Hematopoietic multipotent progenitor cell treated with erythropoietin and hydrocortisone succinate and interleukin-3 and kit ligand, for 17 days (in vitro differentiated cells): ENCODE data around the gene SLC12A2.

ENCODE experiments used
- DNase-seq: peaks from one replicate; pipeline ENCODE4 v3.0.0-alpha.2; 2015; ENCODE audit warnings: low spot score

SLC12A2 gene

DNA sequence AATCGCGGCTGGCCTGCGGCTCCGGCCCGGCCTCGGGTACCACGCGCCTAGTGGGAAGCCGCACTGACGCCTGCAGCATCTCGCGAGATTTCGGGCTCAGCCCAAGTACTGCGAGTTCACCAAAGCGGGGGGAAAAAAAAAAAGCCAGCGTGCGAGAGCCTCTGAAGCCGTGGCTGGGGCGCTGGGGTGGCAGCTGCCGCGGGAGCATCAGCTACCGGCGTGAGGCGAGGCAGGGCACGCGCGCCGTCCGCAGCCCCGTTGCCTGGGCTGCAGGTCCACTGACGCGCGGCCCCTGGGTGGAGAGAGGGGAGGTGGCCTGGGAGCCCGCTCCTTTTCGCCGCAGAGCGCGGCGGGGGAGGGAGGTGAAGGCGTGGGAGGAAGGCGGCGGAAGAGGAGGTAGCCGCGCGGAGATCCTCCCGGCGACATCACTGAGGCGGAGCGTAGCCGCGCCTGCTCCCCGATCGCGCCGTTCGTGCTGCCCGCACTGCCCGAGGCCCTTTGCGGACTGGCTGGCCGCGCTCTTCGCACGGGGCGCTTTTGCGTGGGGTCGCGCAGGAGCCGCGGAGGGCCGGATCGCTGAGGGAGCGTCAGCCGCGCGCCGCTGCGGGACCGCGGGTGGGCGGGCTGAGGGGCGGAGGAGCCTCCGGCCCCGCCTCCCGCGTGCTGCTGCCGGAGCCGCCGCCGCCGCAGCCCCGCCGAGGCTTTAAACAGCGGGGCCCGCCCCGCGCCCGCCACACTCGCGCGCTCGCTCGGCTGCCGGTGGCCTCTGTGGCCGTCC lies at the start of gene SLC12A2:
TSS of gene SLC12A2 (plus strand) at position 734 of the 778 bp plus-strand sequence. CDS start 189 bp downstream, outside the sequence.
- peak; percentile 50 for DNase-seq

DNA sequence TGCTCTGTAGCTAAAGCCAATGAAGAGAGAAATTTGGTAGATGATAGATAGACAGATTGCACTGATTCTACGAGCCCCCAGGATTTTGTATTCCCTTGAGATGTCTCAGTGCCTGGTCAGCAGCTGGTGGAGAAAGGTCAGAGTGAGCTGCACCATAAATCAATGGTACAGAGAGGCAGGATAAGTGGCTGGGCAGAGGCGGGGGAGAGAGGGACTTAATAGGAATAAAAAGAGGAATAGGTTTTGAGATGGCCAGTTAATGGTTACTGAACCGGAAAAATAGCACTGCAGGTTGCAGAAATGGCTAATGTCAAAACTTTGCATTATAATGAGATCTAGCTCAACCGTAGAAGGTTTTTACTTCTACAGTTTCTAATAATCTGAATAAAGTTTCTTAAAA lies 47.9 kb upstream of the SLC12A2 start:
- DNase-seq: no peak

DNA sequence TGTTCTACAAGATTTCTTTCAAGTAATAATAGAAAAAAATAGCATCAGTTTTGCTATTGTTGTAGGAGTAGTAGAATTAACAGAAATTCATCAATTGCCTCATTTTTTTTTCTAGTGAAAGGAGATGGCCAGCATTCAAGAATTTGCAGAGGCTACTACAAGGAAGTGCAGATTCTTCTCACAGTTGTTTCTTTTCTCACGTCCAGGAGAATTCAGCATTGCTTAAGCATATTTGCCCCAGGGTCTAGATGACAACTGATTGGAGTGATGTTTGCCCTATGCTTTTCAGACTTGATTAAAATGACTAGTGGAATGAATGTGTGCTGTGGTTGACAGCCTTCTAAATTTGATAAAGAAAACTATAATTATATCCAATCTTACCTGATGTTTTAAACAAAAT lies 46.6 kb upstream of the SLC12A2 start:
- DNase-seq: no peak

DNA sequence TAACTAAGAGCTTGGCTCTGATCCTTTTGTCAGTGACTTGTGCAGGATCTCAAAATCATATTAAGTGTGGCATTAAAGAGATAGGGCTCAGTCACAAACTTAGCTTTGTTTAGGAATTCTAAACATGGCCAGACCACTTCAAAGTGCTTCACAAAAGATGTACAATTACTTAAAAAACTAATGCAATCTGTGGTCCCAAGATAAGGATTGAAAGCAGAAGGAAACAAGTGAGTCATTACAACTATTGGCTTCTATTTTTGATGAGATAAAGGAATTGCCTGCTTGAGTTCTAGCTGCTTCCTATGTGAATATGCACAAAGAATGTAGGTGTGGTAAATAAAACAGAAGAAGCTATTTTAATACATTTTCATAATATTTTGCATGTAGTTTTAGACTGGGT lies 44.9 kb upstream of the SLC12A2 start:
- no peak for DNase-seq

- DNase-seq: no peak
These were observed 42.6 kb upstream of the SLC12A2 start for GRCh38 chr5:128040927-128041326.

- DNase-seq: no peak
These were observed 30.8 kb upstream of the SLC12A2 start for GRCh38 chr5:128052780-128053179.

DNA sequence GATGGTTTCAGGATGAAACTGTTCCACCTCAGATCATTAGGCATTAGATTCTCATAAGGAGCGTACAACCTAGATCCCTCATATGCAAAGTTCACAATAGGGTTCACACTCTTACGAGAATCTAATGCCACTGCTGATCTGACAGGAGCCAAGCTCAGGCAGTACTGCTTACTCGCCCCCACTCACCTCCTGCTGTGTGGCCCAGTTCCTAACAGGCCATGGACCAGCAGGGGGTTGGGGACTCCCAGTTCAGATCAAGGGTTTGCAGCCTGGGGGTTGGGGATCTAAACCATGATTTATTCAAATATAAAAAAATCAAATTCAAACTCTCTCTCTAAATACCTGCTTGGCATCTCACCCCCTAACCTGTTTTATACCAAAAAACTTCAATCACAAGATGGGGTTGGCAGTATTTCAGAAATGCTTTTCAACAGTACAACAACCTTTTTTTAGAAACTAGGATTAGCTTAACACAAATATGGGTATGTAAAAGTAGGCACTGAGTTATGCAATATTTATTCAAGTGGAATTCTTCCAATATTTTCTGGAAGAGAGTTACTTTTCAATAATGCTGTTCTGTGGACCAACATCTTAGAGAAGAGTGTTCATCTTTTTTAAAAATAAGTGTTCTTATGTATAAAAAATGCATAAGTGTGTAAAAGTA lies 30.1 kb upstream of the SLC12A2 start:
- no peak for DNase-seq

GRCh38 chr5:128060644-128061385 lies 22.8 kb upstream of the SLC12A2 start:
- DNase-seq: no peak

DNA sequence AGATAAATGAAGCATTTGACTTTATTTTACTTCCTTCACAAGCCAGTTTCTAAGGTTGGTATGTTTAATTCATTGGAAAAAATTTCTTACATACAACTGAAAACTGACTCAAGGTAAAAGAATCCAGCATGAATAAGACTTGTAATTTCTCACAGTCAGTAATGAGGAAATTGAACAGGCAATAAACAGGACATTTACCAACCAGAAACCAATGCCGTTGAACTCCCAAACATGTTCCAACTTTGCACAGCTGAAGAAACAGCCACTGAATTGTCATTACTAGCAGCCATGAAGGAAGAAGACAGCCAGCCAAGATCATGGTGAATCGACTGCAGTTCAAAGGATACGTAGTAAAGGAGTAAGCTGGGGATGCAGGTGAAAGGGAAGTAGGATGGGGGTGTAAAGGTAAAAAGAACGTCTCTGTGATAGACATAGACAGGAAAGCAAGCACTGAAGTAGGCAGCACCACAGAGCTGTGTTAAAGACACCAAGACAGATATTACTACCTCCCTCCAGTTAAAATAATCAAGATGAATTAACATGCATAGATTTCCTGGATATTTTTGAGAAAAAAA lies 21.3 kb upstream of the SLC12A2 start:
- DNase-seq: no peak

GRCh38 chr5:128074171-128074570 lies 9.4 kb upstream of the SLC12A2 start:
- DNase-seq: no peak

GRCh38 chr5:128074953-128075352 lies 8.6 kb upstream of the SLC12A2 start:
- DNase-seq: no peak

DNA sequence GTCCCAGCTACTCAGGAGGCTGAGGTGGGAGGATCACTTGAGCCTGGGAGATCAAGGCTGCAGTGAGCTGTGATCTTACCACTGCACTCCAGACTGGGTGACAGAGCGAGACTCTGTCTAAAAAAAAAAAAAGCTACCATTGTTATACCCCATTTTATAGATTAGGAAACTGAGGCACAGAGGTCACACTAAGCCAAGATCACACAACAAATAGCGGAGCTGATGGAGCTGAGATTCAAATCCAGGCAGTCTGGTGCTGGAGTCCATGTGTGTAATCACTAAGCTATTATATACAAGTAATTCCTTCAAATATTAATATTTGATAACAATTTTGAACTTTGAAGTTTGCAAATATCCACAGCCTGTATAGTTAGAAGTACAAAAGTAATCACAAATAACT lies 6.0 kb upstream of the SLC12A2 start:
- no peak for DNase-seq

DNA sequence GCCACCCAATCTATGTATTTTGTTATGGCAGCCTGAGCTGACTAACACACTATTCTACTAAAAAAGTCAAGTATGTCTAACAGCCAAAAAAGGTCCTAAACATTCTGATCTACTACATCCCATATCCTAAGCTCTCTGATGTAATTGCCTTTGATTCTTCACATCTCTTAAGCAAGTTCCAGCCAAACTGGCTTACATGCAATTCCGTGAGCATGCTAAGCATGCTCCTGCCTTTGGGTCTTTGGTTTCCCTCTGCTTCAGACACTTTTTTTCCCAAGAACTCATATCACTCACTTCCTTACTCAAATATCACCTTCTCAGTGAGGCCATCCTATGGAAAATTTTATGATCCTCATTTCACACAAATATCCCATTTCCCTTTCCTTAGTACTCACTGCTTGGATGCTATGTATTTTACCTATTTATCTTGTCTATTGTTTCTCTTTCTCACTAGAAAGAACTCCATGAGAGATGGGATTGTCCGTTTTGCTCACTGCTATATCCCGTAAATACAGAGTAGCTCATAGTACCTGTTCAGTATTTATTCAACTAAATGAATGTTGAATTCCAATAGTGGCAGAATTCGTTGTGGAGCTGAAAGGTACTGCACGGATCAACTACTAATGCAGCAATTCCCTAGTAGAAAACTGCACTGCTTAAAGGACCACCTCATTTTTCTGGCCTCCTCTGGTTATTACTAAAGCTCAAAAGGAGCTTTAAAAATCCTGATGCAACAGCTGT lies 2.3 kb upstream of the SLC12A2 start:
- DNase-seq: no peak

DNA sequence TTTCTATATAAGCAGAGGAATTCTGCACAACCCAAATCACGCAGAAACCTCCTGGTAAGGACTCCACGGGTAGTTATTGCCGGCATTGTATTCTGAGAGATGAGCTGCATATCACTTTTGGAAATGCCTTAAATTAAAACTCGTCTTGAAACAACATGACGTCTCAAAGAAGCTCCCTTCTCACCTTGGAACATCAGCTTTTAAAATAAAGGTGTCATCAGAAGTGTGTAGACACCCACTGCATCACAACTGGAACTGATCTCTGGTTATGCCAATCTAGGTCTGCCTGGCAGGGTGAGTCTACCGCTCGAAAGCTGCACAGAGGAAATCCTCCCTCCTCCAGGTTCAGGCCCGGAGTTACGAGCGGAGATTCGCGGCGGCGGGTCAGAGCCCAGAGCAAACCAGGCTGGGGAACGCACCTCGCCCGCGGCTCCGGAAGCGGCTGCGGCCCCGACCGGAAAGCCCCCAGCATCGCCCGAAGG lies 974 bp upstream of the SLC12A2 start:
- DNase-seq: no peak

- DNase-seq: no peak
These were observed 253 bp downstream of the SLC12A2 start for GRCh38 chr5:128083811-128084227.

- DNase-seq: no peak
These were observed 932 bp downstream of the SLC12A2 start for GRCh38 chr5:128084228-128085167.

- DNase-seq: no peak
These were observed 1.8 kb downstream of the SLC12A2 start for GRCh38 chr5:128085413-128085812.

DNA sequence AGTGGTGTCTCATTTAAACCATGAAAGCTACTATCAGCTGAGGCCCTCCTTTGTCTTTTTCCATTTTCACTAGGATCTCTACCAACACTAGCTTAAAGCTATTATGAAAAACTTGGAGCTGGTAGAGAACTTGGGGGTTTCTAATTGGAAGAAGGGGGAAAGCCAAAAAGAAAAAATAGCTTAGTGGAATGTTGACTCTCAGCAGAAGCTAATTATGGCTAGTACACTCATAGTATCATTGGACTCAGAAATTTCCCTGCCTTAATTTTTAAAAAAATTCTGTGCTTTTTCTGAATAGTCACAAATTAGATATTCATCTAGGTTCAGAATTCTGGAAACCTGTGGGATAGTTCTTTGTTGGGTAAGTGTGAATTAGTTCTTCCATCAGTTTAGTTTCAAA lies 8.0 kb downstream of the SLC12A2 start:
- no peak for DNase-seq

GRCh38 chr5:128092144-128092543 lies 8.6 kb downstream of the SLC12A2 start:
- no peak for DNase-seq

DNA sequence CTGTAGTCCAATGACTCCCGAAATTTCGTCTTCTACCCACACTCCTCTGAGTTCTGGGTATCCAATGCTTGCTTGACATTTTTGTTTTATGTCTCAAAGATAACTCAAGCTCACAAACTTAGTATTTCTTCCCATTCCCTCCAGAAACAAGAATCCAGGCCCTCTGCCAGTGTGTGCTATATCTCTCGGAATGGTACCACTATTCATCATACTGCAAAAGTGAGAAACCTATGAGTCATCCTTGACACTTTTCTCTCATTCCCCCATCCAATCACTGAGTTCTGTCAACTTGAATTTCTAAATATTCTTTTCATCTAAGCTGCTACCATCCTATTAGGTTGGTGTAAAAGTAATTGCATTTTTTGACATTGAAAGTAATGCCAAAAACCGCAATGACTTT lies 9.8 kb downstream of the SLC12A2 start:
- DNase-seq: no peak

GRCh38 chr5:128097224-128097623 lies 13.7 kb downstream of the SLC12A2 start:
- no peak for DNase-seq
